Activated CD8-positive, alpha-beta memory T cell treated with anti-CD3 and anti-CD28 coated beads for 36 hours (primary cell): ENCODE measurements around the gene MMEL1. TPM values are rescaled to one million over a fixed set of nuclear protein-coding genes. Genes with fewer than 3 reads are reported as not detected.
"Not testable (repeated sequence)": the region's sequence is repeated elsewhere in the genome, so short reads cannot be mapped to it uniquely, and the experiment has no call there.

Source experiments
- CTCF ChIA-PET: fragments of 350-600 bp; sonication (Branson Sonifier 250); formaldehyde crosslinking; loops from one replicate; lab custom pipeline; 2021; ENCODE audit warnings: antibody characterized with exemption; lab: Charles Lee
- POLR2A ChIA-PET: fragments of 350-600 bp; sonication (Branson Sonifier 250); formaldehyde crosslinking; loops from one replicate; lab custom pipeline; 2021; ENCODE audit warnings: antibody characterized with exemption; lab: Charles Lee
- total RNA-seq, 2 experiments: library from RNA; stranded (reverse); gene quantifications; one replicate each; pipeline ENCODE4 v1.2.3, GENCODE V29; 2021

MMEL1 gene
- total RNA-seq, 2 experiments from 2014 or later = 0.42 TPM; not detected in 1

GRCh38 chr1:2569060-2569459 is 63.8 kb downstream of the MMEL1 start:
- ChIA-PET CTCF (no interaction called here), POLR2A (no interaction called here)

GRCh38 chr1:2568187-2568816 is 64.5 kb downstream of the MMEL1 start:
- POLR2A ChIA-PET, CTCF ChIA-PET: not testable (repeated sequence)

GRCh38 chr1:2567083-2567679 is 65.6 kb downstream of the MMEL1 start:
- ChIA-PET CTCF (no interaction called here), POLR2A (no interaction called here)

GRCh38 chr1:2566101-2567045 is 66.4 kb downstream of the MMEL1 start:
- ChIA-PET POLR2A (no interaction called here), CTCF (no interaction called here)

- CTCF ChIA-PET = no interaction called here
Measured at GRCh38 chr1:2564815-2565374, 67.9 kb downstream of the MMEL1 start.

GRCh38 chr1:2564006-2564814 is 68.6 kb downstream of the MMEL1 start:
- CTCF ChIA-PET = no interaction called here

More at GRCh38 chr1:2564815-2565374, 67.9 kb downstream of the MMEL1 start:
- POLR2A ChIA-PET = interaction anchor here (1.1 kb wide), 1 partner anchor 13 kb away, joined by 3 read pairs; no protein-coding TSS in a partner anchor

GRCh38 chr1:2563205-2563604 is 69.6 kb downstream of the MMEL1 start:
- ChIA-PET POLR2A (no interaction called here), CTCF (no interaction called here)

More at GRCh38 chr1:2564006-2564814, 68.6 kb downstream of the MMEL1 start:
- POLR2A ChIA-PET = interaction anchor here (1.1 kb wide), 1 partner anchor 14 kb away, joined by 3 read pairs; no protein-coding TSS in a partner anchor

GRCh38 chr1:2561898-2562895 is 70.6 kb downstream of the MMEL1 start:
- POLR2A ChIA-PET = interaction anchor here (0.5 to 2.0 kb wide), 5 partner anchors 10 to 24 kb away, joined by 3 to 7 read pairs (median 4); no protein-coding TSS in a partner anchor
- CTCF ChIA-PET = interaction anchor here (0.8 to 1.7 kb wide), 4 partner anchors 13 to 25 kb away, joined by 3 to 10 read pairs (median 4); no protein-coding TSS in a partner anchor

GRCh38 chr1:2561446-2561845 is 71.4 kb downstream of the MMEL1 start:
- CTCF ChIA-PET = interaction anchor here (0.8 to 1.7 kb wide), 4 partner anchors 13 to 26 kb away, joined by 3 to 10 read pairs (median 4); no protein-coding TSS in a partner anchor

GRCh38 chr1:2560299-2561073 is 72.3 kb downstream of the MMEL1 start:
- ChIA-PET CTCF (interaction anchor here (0.7 to 1.0 kb wide), 2 partner anchors 11 to 23 kb away, joined by 3 to 5 read pairs; no protein-coding TSS in a partner anchor), POLR2A (interaction anchor here (1.5 to 2.0 kb wide), 2 partner anchors 17 to 26 kb away, joined by 3 to 7 read pairs; no protein-coding TSS in a partner anchor)

More at GRCh38 chr1:2561446-2561845, 71.4 kb downstream of the MMEL1 start:
- POLR2A ChIA-PET = interaction anchor here (1.3 to 2.0 kb wide), 4 partner anchors 13 to 25 kb away, joined by 3 to 7 read pairs (median 4); no protein-coding TSS in a partner anchor

- POLR2A ChIA-PET = interaction anchor here (0.5 to 4.9 kb wide), 2 partner anchors 11 to 25 kb away, joined by 5 to 60 read pairs; partner anchors contain the start of gene PRXL2B
- CTCF ChIA-PET = interaction anchor here (1.0 kb wide), 1 partner anchor 24 kb away, joined by 3 read pairs; no protein-coding TSS in a partner anchor
Measured at GRCh38 chr1:2559509-2560298, 73.1 kb downstream of the MMEL1 start.

- ChIA-PET POLR2A (interaction anchor here (1.1 to 4.9 kb wide), 2 partner anchors 26 to 35 kb away, joined by 3 to 60 read pairs; partner anchors contain the start of gene PRXL2B), CTCF (interaction anchor here (1.5 kb wide), 1 partner anchor 143 kb away, joined by 3 read pairs; no protein-coding TSS in a partner anchor)
Measured at GRCh38 chr1:2558861-2559260, 74.0 kb downstream of the MMEL1 start.

GRCh38 chr1:2558420-2558819 is 74.4 kb downstream of the MMEL1 start:
- POLR2A ChIA-PET = interaction anchor here (1.1 to 4.9 kb wide), 2 partner anchors 27 to 35 kb away, joined by 3 to 60 read pairs; partner anchors contain the start of gene PRXL2B
- CTCF ChIA-PET = interaction anchor here (1.5 kb wide), 1 partner anchor 143 kb away, joined by 3 read pairs; no protein-coding TSS in a partner anchor
